ENCODE results near the gene ARID4A.

ARID4A gene

DNA sequence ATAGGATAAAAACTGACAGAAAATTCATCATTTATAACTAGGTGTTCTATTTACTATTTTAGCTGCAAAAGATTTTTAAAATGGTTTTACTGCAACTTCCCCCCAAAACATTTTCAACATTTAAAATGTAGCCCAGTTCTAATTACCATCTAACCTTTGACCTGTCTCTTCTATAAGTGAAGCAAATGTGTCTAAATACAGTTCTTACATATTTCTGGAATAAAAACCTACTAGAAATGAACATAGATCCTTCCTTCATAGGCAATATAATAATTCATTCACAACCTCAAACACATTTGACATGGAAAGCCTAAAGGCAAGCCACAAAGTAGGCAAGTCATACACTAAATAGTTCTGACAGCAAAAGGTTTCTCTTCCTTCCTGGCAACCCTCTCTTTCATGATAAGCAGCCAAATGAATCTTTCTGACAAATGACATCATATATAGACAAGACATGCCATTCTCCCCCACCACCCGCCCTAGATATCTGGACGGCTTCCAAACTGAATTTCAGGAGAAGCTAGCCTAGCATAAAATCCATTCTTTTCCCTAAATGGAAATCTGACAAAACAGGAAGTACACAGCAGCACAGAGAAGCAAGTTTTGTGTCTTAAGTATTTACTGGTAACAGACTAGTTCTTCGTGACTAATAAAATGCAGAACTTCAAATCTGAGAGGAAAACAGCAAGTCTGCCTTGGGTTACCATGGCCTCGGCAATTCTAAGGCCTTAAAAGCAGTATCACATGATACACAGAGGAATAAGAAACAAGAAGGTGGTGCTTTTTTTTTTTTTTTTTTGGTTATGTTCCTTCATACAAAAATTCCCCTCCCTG, 17.2 kb upstream of the ARID4A start:
- Histone ChIP-seq H3K36me3 (peaks cover 67% of the 10 kb centered on the region), H3K27ac (no peak overlapping the region), H3K27me3 (ENCODE audit: insufficient read depth, low read depth, severe bottlenecking) (no peaks in the 10 kb centered on the region), H3K9me3 (ENCODE audit: severe bottlenecking) (no peaks in the 10 kb centered on the region), H3K4me3 (ENCODE audit: low read depth, low read length) (no peak overlapping the region)
- DNase-seq: no peak
- TF ChIP-seq, protein P1, sequence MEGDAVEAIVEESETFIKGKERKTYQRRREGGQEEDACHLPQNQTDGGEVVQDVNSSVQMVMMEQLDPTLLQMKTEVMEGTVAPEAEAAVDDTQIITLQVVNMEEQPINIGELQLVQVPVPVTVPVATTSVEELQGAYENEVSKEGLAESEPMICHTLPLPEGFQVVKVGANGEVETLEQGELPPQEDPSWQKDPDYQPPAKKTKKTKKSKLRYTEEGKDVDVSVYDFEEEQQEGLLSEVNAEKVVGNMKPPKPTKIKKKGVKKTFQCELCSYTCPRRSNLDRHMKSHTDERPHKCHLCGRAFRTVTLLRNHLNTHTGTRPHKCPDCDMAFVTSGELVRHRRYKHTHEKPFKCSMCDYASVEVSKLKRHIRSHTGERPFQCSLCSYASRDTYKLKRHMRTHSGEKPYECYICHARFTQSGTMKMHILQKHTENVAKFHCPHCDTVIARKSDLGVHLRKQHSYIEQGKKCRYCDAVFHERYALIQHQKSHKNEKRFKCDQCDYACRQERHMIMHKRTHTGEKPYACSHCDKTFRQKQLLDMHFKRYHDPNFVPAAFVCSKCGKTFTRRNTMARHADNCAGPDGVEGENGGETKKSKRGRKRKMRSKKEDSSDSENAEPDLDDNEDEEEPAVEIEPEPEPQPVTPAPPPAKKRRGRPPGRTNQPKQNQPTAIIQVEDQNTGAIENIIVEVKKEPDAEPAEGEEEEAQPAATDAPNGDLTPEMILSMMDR (IDR thresholded peaks at IDR 0.05; ENCODE audit: low read depth, low read length): no peak

DNA sequence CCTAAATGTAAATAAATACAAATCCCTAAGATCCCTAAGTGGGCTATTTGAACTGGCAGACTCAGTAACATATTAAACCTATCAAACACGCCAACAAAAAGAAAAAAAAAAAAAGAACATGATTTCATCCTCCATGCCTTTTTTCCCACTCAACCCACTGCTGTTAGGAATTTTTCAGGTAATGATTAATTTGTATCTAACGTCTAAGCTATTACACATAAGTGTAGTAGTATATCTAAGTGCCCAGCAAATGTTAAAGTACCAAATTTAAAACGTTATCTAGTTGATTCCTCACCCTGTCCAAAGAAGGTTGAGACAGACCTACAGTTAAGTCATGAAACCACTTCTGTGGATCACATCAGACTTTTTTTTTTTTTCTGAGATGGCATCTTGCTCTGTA, 16.4 kb upstream of the ARID4A start:
- peaks cover 68% of the 10 kb centered on the region for H3K36me3 ChIP-seq

DNA sequence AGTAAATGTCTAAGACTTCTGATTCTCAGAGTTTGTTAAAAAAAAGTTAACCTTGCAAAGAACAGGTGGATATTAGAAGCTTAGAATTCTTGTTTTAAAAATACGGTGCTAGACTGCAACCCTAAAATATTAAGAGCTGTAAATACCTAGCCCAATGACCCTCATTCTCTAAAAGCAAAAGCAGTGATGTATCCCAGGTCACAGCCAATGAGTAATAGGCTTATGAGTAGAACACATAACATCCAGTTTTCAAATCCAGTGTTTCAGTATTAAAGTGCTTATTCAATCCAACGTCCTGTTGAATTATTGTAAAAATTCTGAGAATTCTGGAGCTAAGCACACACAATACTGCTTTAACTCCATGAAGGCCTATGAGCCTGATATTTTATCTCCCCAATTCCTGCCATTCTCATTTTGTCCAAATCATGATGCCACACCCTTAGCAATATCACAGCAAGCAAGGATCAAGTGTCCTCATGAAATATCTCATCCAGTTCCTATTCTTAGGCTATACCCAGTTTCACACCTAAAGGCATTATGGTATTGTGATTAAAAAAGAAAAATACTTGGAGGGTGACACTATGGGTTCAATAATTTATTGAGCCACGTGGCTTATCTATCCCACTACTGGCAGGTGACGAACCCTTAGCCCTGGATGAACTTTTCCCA, 15.3 kb upstream of the ARID4A start:
- Histone ChIP-seq H3K4me3 (ENCODE audit: low read depth, low read length) (no peak overlapping the region), H3K9me3 (ENCODE audit: severe bottlenecking) (no peaks in the 10 kb centered on the region), H3K27ac (no peak overlapping the region), H3K27me3 (ENCODE audit: insufficient read depth, low read depth, severe bottlenecking) (no peaks in the 10 kb centered on the region), H3K36me3 (peaks cover 77% of the 10 kb centered on the region)
- TF ChIP-seq, protein P1 (IDR thresholded peaks at IDR 0.05; ENCODE audit: low read depth, low read length): no peak
- no peak for DNase-seq

More for the DNA sequence above, 16.4 kb upstream of the ARID4A start:
- DNase-seq: no peak
- Histone ChIP-seq H3K9me3 (ENCODE audit: severe bottlenecking) (no peaks in the 10 kb centered on the region), H3K27ac (no peak overlapping the region), H3K27me3 (ENCODE audit: insufficient read depth, low read depth, severe bottlenecking) (no peaks in the 10 kb centered on the region), H3K4me3 (ENCODE audit: low read depth, low read length) (no peak overlapping the region)
- TF ChIP-seq, protein P1 (IDR thresholded peaks at IDR 0.05; ENCODE audit: low read depth, low read length): no peak

DNA sequence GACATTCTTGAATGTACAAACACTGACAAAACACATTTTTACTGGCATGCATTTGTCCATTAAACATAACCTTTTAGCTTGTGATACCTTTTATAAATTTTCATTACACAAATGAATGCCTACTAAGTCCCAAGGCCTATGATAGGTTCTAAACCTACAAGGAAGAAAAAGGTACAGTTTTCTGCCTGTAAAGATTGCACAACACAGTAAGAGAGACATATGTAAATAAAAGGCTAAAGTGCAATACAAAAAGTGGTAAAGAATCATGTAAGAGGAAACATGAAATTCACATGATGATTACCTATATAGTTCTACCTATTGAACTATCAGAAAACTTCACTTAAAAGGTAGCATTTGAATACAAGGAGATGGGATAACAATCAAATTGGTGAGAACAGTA, 14.6 kb upstream of the ARID4A start:
- no peak overlapping the region for H3K4me3 ChIP-seq (ENCODE audit: low read depth, low read length)
- TF ChIP-seq, protein P1 (IDR thresholded peaks at IDR 0.05; ENCODE audit: low read depth, low read length): no peak
- no peak for DNase-seq
- H3K27ac ChIP-seq: no peak overlapping the region
- H3K36me3 ChIP-seq: peaks cover 78% of the 10 kb centered on the region
- no peaks in the 10 kb centered on the region for H3K27me3 ChIP-seq (ENCODE audit: insufficient read depth, low read depth, severe bottlenecking)
- H3K9me3 ChIP-seq (ENCODE audit: severe bottlenecking): no peaks in the 10 kb centered on the region

DNA sequence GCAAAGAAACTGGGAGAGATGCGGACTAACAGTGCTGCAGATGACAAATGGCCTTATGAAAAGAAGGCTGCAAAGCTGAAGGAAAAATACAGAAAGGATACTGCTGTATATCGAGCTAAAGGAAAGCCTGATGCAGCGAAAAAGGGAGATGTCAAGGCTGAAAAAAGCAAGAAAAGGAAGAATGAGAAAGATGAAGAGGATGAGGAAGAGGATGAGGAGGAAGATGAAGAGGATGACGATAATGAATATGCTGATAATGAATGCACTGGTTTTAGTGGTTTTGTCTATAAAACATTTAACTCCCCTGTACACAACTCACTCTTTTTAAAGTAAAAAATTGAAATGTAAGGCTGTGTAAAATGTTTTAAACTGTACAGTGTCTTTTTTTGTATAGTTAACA, 13.2 kb upstream of the ARID4A start:
- TF ChIP-seq, protein P1 (IDR thresholded peaks at IDR 0.05; ENCODE audit: low read depth, low read length): no peak
- Histone ChIP-seq H3K9me3 (ENCODE audit: severe bottlenecking) (no peaks in the 10 kb centered on the region), H3K4me3 (ENCODE audit: low read depth, low read length) (no peak overlapping the region), H3K27ac (no peak overlapping the region), H3K27me3 (ENCODE audit: insufficient read depth, low read depth, severe bottlenecking) (no peaks in the 10 kb centered on the region), H3K36me3 (peaks cover 77% of the 10 kb centered on the region)
- no peak for DNase-seq

Data from WERI-Rb-1 (cell line).